SK-N-SH treated with all-trans-retinoic acid at 6 μM for 48 hours (cell line): Measurements from ENCODE around the gene DIDO1.

Source experiments
- BACH2 ChIP-seq: fragments of 250-450 bp; sonication (Bioruptor Pico); IDR thresholded peaks from 2 replicates; pipeline ENCODE4 v1.9.0; 2021; ENCODE audit warnings: mild to moderate bottlenecking, borderline replicate concordance
- CSDC2 ChIP-seq: fragments of 250-450 bp; sonication (Bioruptor Pico); IDR thresholded peaks from 2 replicates; pipeline ENCODE4 v1.5.0; 2020; ENCODE audit warnings: mild to moderate bottlenecking, moderate library complexity
- GLIS3 ChIP-seq: fragments of 250-450 bp; sonication (Bioruptor Pico); IDR thresholded peaks from 2 replicates; pipeline ENCODE4 v1.5.0; 2020; ENCODE audit warnings: mild to moderate bottlenecking, moderate library complexity
- ISL1 ChIP-seq: fragments of 250-450 bp; sonication (Bioruptor Pico); IDR thresholded peaks from 2 replicates; pipeline ENCODE4 v2.1.2; 2022; ENCODE audit warnings: mild to moderate bottlenecking, moderate library complexity
- RARB ChIP-seq: fragments of 250-450 bp; sonication (Bioruptor Pico); IDR thresholded peaks from 2 replicates; pipeline ENCODE4 v1.8.0; 2021; ENCODE audit warnings: mild to moderate bottlenecking, moderate library complexity
- SNAI2 ChIP-seq: fragments of 250-450 bp; sonication (Bioruptor Pico); IDR thresholded peaks from 2 replicates; pipeline ENCODE4 v1.5.0; 2020; ENCODE audit warnings: mild to moderate bottlenecking, moderate library complexity
- ZC3H10 ChIP-seq: fragments of 250-450 bp; sonication (Bioruptor Pico); IDR thresholded peaks from 2 replicates; pipeline ENCODE4 v1.5.1; 2021; ENCODE audit warnings: mild to moderate bottlenecking, moderate library complexity
- ZFP30 ChIP-seq: fragments of 450-650 bp; formaldehyde crosslinking; IDR thresholded peaks from 2 replicates; pipeline ENCODE4 v1.5.0; 2022; ENCODE audit warnings: mild to moderate bottlenecking, moderate library complexity
- ZNF70 ChIP-seq: fragments of 450-650 bp; formaldehyde crosslinking; IDR thresholded peaks from 2 replicates; pipeline ENCODE4 v1.5.0; 2020; ENCODE audit warnings: mild to moderate bottlenecking, moderate library complexity
- ZNF8 ChIP-seq: fragments of 450-650 bp; formaldehyde crosslinking; IDR thresholded peaks from 2 replicates; pipeline ENCODE4 v1.5.0; 2020; ENCODE audit warnings: mild to moderate bottlenecking, moderate library complexity
- TF ChIP-seq, protein P1 (sequence below): fragments of 250-450 bp; sonication (Bioruptor Pico); IDR thresholded peaks from 2 replicates; pipeline ENCODE4 v1.8.0; 2020; ENCODE audit warnings: mild to moderate bottlenecking, moderate library complexity, borderline replicate concordance

DNA sequence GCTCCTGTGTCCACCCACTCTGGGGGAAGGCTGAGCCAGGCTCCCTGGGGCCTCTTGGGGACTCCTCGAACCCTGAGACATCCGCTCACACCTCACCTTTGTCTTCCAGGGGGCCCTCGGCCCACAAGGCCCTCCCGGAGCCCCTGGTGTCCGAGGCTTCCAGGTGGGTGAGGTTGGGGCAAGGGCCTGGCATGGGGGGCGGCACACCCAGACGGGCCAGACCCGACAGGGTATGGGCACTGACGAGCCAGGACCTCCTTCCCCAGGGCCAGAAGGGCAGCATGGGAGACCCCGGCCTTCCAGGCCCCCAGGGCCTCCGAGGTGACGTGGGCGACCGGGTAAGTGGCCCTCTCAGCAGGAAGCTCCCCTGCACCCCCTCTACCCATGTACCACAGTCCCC is 96.1 kb downstream of the DIDO1 start:
- no peak for TF ChIP-seq SNAI2
- no peak for TF ChIP-seq BACH2 (CRISPR knock-in tag)
- no peak for TF ChIP-seq GLIS3 (CRISPR knock-in tag)
- TF ChIP-seq ZNF70: no peak
- no peak for TF ChIP-seq CSDC2 (CRISPR knock-in tag)
- TF ChIP-seq ISL1 (CRISPR knock-in tag): no peak
- TF ChIP-seq, protein P1, sequence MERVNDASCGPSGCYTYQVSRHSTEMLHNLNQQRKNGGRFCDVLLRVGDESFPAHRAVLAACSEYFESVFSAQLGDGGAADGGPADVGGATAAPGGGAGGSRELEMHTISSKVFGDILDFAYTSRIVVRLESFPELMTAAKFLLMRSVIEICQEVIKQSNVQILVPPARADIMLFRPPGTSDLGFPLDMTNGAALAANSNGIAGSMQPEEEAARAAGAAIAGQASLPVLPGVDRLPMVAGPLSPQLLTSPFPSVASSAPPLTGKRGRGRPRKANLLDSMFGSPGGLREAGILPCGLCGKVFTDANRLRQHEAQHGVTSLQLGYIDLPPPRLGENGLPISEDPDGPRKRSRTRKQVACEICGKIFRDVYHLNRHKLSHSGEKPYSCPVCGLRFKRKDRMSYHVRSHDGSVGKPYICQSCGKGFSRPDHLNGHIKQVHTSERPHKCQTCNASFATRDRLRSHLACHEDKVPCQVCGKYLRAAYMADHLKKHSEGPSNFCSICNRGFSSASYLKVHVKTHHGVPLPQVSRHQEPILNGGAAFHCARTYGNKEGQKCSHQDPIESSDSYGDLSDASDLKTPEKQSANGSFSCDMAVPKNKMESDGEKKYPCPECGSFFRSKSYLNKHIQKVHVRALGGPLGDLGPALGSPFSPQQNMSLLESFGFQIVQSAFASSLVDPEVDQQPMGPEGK: no peak
- no peak for TF ChIP-seq ZNF8 (CRISPR knock-in tag)
- TF ChIP-seq RARB (CRISPR knock-in tag): no peak
- no peak for TF ChIP-seq ZFP30 (CRISPR knock-in tag)
- TF ChIP-seq ZC3H10 (CRISPR knock-in tag): no peak
